ENCODE results near the gene THSD4. TPM values are rescaled to one million over a fixed set of nuclear protein-coding genes. Genes with fewer than 3 reads are reported as not detected.
"Not testable (repeated sequence)": the region's sequence is repeated elsewhere in the genome, so short reads cannot be mapped to it uniquely, and the experiment has no call there.

THSD4 gene
- total RNA-seq, 2 experiments from 2014 or later: not detected

- Mint-ChIP-seq H3K4me3 (no peak overlapping the region), H3K27me3 (peaks cover 16% of the 10 kb centered on the region), H3K36me3 (ENCODE audit: low read depth) (no peaks in the 10 kb centered on the region), H3K4me1 (ENCODE audit: low read depth) (no peaks in the 10 kb centered on the region), H3K27ac (no peak overlapping the region), H3K9me3 (no peaks in the 10 kb centered on the region)
- intact Hi-C loops (cut with micrococcal nuclease): no loop called here
- ChIA-PET CTCF (no interaction called here), POLR2A (no interaction called here)
- no peak for DNase-seq
- TF ChIP-seq CTCF (IDR thresholded peaks at IDR 0.05): no peak
- ATAC-seq: no peak
These were observed 10.7 kb downstream of the THSD4 start for GRCh38 chr15:71125831-71126450.

- DNase-seq (no peak), ATAC-seq (no peak)
- Mint-ChIP-seq H3K36me3 (ENCODE audit: low read depth) (no peaks in the 10 kb centered on the region), H3K4me3 (no peak overlapping the region), H3K27ac (no peak overlapping the region), H3K27me3 (peaks cover 20% of the 10 kb centered on the region), H3K4me1 (ENCODE audit: low read depth) (no peaks in the 10 kb centered on the region), H3K9me3 (no peaks in the 10 kb centered on the region)
- ChIA-PET CTCF (no interaction called here), POLR2A (no interaction called here)
- intact Hi-C loops (cut with micrococcal nuclease): no loop called here
- no peak for TF ChIP-seq CTCF (IDR thresholded peaks at IDR 0.05)
These were observed 11.8 kb downstream of the THSD4 start for GRCh38 chr15:71127083-71127482.

GRCh38 chr15:71128159-71128558 is 12.9 kb downstream of the THSD4 start:
- intact Hi-C loops (cut with micrococcal nuclease); H3K36me3 Mint-ChIP-seq (ENCODE audit: low read depth); H3K27ac Mint-ChIP-seq; H3K4me3 Mint-ChIP-seq; H3K9me3 Mint-ChIP-seq; CTCF ChIA-PET; ATAC-seq; POLR2A ChIA-PET; DNase-seq; H3K4me1 Mint-ChIP-seq (ENCODE audit: low read depth): not testable (repeated sequence)
- H3K27me3 Mint-ChIP-seq: peaks cover 21% of the 10 kb centered on the region

- H3K9me3 Mint-ChIP-seq: no peaks in the 10 kb centered on the region
- ChIA-PET POLR2A (no interaction called here), CTCF (no interaction called here)
- no peaks in the 10 kb centered on the region for H3K36me3 Mint-ChIP-seq (ENCODE audit: low read depth)
- peaks cover 21% of the 10 kb centered on the region for H3K27me3 Mint-ChIP-seq
- DNase-seq (no peak), ATAC-seq (no peak)
- H3K4me3 Mint-ChIP-seq: no peak overlapping the region
- no peak overlapping the region for H3K27ac Mint-ChIP-seq
- no peak for TF ChIP-seq CTCF (IDR thresholded peaks at IDR 0.05)
- H3K4me1 Mint-ChIP-seq (ENCODE audit: low read depth): no peaks in the 10 kb centered on the region
- intact Hi-C loops (cut with micrococcal nuclease): no loop called here
These were observed 13.8 kb downstream of the THSD4 start for GRCh38 chr15:71128939-71129562.

- no peaks in the 10 kb centered on the region for H3K36me3 Mint-ChIP-seq (ENCODE audit: low read depth)
- H3K27ac Mint-ChIP-seq: no peak overlapping the region
- H3K4me3 Mint-ChIP-seq: no peak overlapping the region
- peaks cover 23% of the 10 kb centered on the region for H3K27me3 Mint-ChIP-seq
- no peaks in the 10 kb centered on the region for H3K9me3 Mint-ChIP-seq
- TF ChIP-seq CTCF (IDR thresholded peaks at IDR 0.05): no peak
- H3K4me1 Mint-ChIP-seq (ENCODE audit: low read depth): no peaks in the 10 kb centered on the region
- intact Hi-C loops (cut with micrococcal nuclease): no loop called here
- POLR2A ChIA-PET: no interaction called here
- DNase-seq (no peak), ATAC-seq (no peak)
- CTCF ChIA-PET: no interaction called here
These were observed 14.4 kb downstream of the THSD4 start for GRCh38 chr15:71129669-71130068.

Data from activated CD8-positive, alpha-beta T cell treated with anti-CD3 and anti-CD28 coated beads for 36 hours (primary cell).